HG02642 (cell line): ENCODE results near the gene OGT.
"Not testable (repeated sequence)": the region's sequence is repeated elsewhere in the genome, so short reads cannot be mapped to it uniquely, and the experiment has no call there.

Source experiments
- ATAC-seq: cut with Tn5 transposase; IDR thresholded peaks from one replicate; pipeline ENCODE4 v1.9.1; 2021; ENCODE audit warnings: mild to moderate bottlenecking; ENCODE audit not compliant: unreplicated experiment, poor library complexity

Gene OGT

DNA sequence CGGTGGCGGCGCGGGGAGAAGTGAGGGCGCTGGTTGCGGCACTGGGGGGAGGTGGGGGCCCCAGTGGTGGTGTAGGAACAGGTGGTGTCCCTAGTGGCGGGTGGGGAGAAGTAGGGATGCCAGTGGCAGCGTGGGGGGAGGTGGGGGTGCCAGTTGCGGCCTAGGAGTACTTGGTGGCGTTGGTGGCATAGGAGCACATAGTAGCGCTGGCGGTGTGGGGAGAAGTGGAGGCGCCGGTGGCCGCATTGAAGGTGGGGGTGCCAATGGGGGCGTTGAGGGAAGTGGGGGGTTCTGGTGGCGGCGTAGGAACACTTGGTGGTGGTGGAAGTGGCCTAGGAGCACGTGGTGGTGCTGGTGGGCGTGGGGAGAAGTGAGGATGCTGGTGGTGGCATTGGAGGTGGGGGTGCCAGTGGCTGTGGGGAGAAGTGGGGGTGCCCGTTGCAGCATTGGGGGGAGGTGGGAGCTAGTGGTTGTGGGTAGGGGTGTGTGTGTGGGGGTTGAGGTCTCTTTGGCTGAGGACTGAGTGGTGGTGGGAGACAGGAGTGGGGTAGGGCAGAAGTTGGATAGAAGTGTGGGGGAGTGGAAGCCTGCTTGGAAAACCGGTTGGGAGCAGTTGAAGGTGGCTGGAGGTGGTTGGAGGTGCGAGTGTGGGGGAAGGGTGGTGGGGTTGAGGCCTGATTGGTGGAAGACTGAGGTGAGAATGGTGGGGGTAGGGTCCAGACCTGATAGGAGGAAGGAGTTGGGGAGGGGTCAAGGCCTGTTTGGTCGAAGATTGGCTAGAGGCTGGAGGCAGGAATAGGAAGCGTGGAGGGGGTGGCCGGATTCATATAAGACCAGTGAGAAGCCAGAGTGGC, 46.5 kb downstream of the OGT start:
- no peak for ATAC-seq

DNA sequence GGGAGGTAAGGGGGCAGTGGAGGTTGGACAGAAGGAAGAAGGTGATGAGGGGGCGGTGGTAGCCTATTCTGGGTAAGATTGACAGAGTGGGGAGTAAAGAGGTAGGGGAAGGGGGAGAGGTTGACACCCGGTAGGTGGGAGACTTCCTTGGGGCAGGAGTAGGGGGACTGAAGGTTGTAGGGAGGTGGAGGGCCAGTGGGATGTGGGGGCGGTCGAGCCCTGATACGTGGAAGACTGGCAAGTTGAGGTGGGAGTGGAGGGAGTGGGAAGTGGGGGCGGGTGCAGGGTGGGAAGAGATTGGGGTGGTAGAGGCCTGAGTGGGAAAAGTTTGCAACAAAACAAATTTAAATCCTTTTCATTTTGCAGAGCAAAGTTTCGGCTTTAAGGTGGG, 47.1 kb downstream of the OGT start:
- no peak for ATAC-seq

DNA sequence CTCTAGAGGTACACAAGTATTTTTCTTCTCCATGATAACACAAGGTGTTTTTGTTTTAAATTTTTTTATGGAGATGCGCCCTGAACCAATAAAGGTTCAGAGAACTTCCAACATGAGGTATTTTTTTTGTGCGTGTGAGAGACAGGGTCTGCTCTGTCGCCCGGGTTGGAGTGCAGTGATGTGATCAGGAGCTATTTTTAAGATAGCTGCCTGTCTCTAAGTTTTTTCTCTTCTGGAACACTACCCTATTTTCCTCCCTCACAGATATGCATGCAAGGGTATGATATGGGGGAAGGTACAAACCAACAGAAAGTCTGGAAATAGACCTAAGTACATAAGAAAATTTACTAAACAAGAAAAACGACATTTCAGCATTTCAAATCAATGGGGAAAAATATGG, 48.3 kb downstream of the OGT start:
- ATAC-seq = no peak

DNA sequence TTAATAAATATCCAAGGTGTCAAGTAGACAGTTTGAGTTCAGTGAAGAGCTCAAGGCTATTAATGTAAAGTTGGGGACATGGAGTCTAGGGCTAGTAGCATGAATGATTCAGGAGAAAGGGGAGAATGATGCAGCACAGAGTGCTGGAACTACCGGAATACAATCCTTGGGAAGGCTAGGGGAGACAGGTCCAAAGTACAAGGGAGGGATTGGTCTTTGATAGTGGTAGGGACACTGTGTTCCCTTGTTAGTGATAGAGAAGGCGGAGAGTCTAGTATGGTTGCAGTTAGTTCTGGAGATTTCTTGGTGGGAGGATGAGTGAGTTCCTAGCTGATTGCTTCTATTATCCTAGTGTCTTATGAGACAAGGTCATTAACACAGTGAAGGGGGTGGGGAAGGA, 54.0 kb downstream of the OGT start:
- no peak for ATAC-seq

DNA sequence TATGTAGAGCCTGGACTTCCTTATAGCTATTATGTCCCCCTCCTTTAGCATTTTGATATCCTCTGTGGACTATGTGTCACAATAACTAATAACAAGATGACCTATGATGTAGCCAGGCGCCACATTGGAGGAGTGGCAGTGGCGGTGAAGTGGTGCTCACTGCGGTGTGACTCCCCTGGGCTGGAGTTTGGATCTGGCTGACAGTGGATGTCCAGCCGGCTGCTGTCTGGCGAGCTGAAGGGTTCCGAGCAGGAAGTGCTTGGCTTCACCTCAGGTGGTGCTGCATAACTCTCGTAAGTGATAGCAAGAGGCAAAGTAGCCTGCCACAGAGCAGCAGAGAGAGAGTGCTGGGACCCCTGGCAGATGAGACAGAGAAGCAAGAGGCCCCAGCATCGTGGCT, 60.3 kb downstream of the OGT start:
- not testable (repeated sequence) for ATAC-seq

DNA sequence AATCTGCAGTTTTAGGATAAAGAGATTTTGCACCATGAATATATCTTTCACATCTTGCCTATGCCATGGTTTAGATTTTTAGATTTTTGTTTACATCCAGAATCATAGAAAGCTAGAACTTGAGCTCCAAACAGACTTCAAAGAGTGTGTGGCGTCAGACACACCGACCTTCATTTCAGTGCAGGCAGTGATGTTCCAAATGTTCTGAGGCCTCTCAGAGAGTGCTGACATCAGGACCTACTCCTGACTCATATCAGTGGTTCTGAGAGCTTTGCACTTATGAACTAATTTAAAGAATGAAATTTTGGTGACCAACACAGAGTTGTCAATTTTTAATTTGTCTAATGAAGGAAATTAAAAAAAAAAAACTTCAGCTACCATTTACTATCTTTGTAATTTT, 67.1 kb downstream of the OGT start:
- no peak for ATAC-seq

DNA sequence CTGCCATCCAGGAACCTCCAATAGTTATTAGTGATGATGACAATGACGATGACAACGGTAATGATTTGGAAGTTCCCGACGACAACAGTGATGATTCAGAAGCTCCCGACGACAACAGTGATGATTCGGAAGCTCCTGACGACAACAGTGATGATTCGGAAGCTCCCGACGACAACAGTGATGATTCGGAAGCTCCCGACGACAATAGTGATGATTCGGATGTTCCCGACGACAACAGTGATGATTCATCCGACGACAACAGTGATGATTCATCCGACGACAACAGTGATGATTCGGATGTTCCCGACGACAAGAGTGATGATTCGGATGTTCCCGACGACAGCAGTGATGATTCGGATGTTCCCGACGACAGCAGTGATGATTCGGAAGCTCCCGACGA, 70.7 kb downstream of the OGT start:
- no peak for ATAC-seq

DNA sequence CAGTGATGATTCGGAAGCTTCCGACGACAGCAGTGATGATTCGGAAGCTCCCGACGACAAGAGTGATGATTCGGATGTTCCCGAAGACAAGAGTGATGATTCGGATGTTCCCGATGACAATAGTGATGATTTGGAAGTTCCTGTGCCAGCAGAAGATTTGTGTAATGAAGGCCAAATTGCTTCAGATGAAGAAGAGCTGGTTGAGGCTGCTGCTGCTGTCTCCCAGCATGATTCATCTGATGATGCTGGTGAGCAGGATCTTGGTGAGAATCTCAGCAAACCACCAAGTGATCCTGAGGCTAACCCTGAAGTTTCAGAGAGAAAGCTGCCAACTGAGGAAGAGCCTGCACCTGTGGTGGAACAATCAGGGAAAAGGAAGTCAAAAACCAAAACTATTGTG, 71.2 kb downstream of the OGT start:
- no peak for ATAC-seq

DNA sequence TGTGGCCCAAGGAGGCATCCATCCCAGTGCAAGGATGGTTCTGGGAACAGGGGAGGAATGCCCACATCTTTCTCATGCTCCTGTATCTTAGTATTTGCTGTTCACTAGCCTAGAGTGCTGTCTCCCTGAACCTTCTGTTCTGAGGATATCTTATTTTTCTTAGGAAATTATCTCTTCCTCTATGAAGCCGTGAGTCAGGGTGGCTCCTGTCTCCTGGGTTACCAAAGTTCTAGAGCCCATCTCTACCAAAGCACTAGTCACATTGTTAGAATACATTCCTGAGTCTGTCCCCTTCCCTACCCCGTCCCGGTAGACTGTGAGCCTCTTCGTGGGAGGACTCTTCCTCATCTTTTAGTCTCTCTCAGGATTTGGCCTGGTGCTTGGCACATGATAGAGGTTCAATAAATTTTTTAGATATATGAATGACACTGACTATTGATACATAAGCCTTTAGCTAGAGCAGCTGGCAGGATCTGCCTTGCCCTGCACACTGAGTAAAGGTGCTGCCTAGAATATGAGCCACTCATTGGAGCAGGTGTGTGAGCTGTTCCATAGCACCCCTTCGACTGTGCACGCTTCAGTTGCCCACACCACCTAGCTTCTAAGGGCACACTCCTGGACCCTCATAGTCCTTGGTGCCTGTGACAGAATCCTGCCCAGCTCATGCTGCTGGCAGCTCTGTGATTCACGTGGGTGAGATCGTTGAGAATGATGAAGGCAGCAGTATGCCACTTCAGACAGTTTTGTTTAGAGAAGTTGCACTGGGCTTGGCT, 72.1 kb downstream of the OGT start:
- no peak for ATAC-seq

DNA sequence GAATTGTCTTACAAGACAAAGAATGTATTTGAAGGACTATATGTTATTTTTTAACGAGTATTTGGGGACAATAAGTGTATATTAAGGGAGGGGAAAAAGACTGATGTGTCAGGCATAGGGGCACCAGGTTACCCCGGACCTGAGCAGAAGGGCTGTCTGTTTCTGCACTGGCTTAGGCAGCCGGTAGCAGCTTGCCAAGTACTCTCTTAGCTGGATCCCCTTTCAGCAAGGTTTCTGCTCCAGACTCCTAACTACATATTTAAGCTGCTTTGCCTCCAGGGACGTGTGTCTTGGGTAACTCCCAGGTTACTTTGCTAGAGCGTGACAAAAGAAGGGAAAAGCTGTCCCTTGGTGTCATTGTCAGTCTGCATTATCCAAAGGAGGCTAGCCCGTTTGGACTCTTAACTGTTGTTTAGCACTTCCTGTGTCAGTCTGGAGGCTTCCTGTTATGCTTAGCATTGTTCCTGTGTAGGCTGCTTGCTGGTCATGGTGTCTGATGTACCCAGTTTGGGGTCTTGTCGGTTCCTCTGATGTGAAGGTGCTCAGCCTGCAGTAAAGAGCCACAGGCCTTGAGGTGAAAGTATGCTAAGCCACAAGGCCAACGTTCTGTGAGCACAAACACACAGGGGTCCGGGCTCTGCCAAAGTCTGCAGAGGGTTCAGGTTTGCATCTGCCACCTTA, 73.8 kb downstream of the OGT start:
- no peak for ATAC-seq

DNA sequence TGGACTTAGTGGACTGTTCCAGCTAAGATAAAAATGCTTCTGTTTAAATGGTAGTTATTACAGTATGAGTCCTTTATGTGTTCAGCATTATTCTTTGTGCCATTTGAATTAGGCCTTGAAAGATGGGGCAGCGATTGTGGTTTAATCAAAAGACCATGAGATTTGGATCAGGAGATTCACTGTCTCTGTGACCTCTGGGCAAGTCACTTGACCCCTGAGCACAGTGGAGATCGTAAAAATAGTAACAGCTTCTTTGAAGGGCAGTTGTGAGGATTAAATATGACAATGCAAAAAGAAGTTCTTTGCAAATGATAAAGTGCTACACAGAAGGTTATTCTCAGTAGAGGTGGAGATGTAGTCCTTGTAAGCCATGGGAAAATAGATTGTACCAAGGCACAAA, 74.6 kb downstream of the OGT start:
- no peak for ATAC-seq

DNA sequence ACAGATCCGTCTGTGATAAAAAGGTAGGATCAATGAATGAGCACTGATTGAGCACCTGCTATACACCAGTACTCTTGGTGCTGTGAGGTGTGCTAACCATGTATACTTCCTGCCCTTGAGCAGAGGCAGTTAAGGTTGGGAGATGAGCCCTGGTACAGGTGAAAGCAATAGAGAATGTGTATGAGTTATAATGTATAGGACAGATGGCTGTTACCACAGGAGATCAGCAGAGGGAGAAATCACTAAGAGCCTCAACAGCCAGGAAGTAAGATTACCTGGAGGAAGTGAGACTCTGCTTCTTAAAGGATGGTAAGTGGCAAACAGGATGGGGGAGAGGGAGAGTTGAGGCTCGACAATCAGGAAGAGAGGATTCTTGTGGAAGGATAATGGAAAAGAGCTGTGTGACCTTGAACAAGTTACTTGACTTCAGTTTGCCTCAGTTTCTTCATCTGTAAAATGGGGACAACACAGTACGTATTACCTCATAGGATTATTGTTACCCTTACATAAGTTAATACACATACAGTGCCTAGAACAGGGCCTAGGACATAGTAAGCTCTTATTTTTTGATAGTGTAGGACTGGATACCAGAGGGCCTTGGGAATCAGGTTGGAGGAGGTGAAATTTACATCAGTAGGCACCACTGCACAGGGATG, 76.3 kb downstream of the OGT start:
- no peak for ATAC-seq

DNA sequence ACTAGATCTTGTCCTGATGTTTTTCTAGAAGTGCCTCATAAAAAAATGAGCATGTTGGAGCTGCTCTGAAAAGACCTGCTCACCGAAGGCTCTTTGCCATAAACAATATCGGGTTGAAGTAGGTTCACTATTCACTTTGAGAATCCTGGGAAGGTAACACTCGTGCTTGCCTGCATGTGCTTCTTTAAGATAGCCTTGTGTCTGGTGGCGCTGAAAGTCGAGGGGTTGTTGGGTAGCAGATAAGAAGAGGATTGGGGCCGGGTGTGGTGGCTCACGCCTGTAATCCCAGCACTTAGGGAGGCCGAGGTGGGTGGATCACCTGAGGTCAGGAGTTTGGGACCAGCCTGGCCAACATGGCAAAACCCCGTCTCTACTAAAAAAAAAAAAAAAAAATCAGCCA, 78.8 kb downstream of the OGT start:
- not testable (repeated sequence) for ATAC-seq

DNA sequence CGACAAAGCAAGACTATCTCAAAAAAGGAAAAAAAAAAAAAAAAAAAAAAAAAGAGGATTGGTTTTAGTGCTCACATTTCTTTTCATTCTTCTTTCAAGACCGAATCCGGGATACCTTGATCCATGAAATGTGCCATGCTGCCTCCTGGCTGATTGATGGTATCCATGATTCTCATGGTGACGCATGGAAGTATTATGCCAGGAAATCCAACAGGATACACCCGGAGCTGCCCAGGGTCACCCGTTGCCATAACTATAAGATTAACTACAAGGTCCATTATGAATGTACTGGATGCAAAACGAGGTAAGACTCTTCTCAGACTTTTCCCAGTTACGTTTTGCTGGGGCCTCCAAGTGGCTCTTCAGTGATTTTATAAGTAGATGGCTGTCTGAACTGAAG, 79.4 kb downstream of the OGT start:
- ATAC-seq = no peak

DNA sequence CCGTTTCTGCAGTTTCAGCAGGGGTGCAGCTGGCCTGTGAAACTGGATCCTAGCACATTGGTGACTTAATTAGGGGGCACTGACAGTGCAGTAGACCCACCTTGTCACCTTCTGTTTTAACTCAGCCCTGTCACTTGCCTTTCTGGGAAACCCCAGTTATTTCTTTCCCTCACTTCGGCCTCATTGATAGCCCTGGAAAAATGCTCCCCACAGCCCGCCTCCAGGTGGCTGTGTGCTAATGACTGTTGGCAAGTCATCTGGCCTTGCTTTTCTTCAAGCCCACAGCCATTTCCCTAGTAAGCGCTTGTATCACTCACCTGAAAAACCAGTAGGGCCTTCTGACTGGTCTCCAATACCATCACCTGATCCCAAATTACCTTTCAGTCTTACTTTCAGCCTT, 82.2 kb downstream of the OGT start:
- no peak for ATAC-seq

DNA sequence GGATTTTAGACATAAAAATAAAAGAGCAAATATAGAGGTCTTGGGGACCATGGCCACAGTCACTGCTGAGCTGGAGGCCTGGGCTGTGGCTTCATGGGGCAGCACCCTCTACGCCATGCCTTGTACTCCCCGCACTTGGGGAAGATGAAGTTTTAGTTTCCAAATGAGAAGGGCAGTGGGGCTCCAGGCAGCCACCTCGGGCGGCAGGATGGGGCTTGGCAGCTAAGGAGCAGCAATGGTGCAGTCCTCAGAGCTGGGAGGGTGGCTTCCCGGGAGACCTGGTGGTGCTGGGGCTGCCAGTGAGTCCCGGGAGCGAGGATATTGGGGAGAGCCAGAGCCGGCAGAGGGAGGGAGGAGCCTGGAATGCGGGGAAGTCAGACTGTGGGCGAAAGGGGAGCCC, 83.0 kb downstream of the OGT start:
- ATAC-seq = no peak

DNA sequence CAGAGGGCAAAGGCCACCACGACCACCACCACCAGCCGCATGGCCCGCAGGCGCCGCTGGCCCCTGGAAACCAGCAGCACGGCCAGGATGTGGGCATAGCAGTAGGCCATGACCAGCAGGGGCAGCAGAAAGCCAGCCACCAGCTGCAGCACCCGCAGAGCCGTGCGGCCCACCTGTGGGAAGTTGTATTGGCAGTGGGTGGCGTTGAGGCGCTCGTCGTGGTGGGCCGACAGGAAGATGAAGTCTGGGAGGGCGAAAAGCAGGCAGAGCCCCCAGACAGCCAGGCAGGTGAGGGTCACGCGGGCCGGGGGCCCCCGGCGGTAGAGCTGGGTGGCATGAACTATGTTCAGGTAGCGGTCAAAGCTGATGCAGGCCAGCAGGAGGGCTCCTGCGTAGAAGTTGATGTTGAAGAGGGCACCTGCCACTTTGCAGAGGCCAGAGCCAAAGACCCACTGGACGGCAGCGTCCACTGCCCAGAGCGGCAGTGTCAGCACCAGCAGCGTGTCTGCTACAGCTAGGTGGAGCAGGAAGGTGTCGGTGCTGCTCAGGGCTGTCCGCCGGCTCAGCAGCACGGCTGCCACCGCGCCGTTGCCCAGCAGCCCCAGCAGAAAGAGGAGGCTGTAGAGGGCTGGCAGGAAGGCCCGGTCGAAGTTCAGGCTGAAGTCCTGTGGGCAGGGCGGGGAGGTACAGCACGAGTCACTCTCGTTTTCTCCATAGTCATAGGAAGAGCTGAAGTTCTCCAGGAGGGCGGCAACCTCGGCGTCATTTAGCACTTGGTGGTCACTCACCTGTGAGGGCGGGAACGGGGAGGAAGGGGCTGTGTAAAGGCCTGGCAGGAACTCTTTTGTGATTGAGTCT, 84.0 kb downstream of the OGT start:
- no peak for ATAC-seq

DNA sequence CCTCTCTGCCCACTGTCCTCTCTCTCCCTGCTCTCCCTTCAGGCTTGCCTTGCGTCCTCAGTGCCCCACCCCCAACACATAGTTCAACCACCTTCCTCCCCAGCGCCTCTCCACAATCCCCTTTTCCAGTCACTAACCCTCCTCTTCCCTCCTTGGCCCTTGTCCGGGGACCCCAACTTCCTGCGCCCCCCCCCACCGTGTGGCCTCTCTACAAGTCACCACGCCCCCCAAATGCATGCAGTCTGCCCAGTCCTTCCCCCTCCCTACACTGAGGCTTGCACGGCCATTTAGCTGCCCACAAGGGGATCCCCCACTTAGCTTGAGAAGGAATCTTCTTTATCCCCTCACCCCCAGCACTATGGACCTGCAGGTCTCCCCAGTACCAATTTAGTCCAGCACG, 84.8 kb downstream of the OGT start:
- ATAC-seq = no peak

DNA sequence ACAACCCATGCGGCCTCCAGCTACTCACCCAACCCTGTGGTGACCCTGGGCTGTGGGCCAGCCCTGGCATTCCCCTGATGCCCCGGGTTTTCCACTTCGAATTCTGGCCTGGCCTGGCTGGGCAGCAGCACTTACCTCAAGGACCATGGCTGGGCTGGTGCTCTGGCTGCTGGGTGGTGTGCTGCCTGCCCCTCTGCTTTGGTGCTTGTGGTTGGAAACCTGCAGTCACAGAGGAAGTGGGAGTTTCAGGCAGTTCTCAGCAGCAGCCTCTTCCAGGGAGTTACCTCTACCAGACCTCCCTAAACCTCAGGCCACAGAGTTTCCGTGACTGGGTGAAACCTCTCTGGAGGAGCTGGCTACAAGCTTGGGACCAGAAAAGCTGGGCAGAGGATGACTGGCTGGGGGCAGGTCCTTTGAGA, 85.4 kb downstream of the OGT start, which contains the start of gene CXCR3:
Gene CXCR3, minus strand, starts transcription at position 209 of the 419 bp plus-strand sequence. Its CDS starts 62 bp downstream, at position 147.
- ATAC-seq = peak; percentile 64

DNA sequence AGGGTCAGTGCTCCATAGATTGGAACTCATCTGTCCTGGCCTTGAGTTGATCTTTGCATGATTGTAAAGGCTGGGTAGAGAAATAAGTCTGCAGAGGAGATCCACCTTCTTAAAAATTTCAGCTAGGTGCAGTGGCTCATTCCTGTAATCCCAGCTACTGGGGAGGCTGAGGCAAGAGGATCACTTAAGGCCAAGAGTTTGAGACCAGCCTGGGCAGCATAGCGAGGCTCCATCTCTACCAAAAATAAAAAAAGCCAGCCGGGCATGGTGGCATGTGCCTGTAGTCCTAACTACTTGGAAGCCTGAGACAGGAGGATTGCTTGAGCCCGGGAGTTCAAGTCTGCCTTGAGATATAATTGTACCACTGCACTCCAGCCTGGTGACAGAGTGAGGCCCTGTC, 85.9 kb downstream of the OGT start:
- no peak for ATAC-seq
